GM18867 (cell line): ENCODE measurements around the gene H1-8.
"Not testable (repeated sequence)": the region's sequence is repeated elsewhere in the genome, so short reads cannot be mapped to it uniquely, and the experiment has no call there.

Experiments
- ATAC-seq: cut with Tn5 transposase; IDR thresholded peaks from one replicate; pipeline ENCODE4 v1.9.1; 2021; ENCODE audit warnings: mild to moderate bottlenecking, moderate library complexity; ENCODE audit not compliant: unreplicated experiment

Gene H1-8

GRCh38 chr3:129543156-129543790, at the start of gene H1-8:
TSS of gene H1-8 (plus strand) at chr3:129543175. CDS start at chr3:129543219, 44 bp downstream.
- no peak for ATAC-seq

- ATAC-seq: no peak
These were observed 49.8 kb upstream of the H1-8 start for GRCh38 chr3:129493206-129493605.

DNA sequence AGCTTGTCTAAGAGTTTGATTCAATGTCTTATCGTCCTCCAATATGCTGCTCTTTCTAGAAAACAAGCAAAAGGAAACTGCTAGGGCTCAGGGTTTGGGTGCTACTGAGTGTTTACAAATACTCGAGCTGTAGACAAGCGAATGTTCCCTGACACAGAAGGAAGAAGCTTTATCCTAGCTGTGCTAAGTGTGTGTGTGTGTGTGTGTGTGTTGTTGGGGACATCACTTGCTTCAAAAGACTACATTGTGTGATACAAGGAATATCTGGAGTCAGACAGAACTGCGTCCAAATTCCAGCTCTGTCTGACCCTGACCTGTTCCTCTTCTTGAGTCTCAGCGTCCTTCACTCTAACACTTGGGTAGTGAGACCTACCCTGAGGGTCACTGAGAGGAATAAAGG, 48.5 kb upstream of the H1-8 start:
- ATAC-seq: not testable (repeated sequence)

DNA sequence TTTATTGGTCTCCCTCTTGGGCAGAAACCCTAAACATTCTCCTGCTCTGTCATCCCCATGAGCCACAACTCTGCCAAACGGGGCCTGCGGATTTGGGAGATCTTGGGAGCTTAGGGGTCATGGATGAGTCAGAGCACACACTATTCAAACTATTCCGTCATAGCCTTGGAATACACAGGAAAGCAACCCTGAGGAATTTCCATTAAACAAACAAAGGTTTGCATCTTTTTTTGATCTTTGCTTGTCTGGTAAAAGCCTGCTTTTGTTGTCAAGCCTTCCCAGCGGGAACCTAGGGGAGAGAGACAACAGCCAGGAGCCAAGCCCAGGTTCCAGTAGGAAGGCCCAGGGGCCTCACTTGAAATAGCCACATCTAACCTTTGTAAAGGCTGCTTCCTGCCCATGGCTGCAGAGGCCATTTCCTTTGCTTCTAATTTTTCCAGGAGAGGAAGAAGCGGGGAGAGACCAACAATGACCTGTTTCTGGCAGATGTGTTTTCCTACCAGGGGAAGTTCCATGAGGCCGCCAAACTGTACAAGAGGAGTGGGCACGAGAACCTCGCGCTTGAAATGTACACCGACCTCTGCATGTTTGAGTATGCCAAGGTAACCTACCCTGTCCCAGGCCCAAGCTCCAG, 47.9 kb upstream of the H1-8 start:
- not testable (repeated sequence) for ATAC-seq

DNA sequence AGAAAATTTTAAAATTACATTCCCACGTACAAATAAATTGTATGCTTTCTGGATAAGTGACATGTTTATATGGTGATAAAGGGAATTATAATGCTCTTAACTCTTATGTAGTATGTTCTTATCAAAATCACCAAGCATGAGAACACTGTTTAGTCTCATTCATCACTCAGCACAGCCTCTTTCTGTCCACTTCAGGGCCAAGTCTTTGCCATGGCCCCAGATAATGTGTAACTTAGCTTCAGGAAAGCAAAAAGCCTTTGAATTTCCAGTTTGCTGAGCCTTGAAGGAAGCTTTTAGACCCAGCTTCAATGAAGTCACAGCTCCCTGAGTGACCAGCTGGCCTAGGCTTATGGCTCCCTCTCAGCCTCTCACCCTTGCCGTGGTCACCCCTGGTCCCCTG, 45.1 kb upstream of the H1-8 start:
- not testable (repeated sequence) for ATAC-seq

DNA sequence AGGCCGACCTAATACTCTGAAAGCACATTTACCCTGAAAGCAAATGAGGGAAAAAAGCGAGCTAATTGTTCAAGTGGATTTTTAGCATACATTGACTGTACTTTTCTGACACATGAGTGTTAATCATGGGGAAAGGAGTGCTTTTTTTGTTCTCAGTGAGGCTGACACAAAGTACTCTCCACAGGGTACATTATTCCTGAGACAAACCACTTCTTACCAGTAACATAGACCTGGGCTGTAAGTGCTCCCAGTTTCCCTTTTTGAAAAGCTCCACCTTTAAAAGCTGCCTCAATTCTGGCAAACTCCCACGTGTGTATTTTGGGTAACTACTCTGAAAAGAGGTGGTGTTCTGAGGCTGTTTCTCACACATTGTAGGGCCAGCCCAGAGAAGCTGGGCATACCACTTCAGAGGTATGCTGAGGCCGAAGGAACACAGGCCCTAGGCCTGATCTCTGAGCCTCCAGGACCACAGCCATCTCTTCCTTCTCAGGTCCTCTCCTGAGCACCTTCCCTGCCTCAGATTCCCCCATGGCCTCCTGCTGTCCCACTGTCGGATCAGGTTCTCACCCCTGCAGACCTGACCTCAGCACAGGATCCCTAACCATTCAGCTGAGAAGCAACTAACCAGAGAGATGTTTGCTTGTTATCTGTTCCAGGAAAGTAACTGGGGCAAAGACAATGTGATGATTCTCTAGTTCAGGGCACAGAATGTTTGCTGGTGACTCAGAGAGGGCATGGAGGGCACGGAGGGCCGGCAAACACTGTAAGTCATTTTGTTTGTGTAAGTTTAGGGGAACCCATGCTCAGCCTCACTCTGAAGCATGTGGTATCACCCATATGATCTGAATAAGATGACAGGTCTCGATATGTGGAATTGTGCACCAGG, 44.1 kb upstream of the H1-8 start:
- not testable (repeated sequence) for ATAC-seq

- ATAC-seq: not testable (repeated sequence)
These were observed 43.2 kb upstream of the H1-8 start for GRCh38 chr3:129499604-129500333.

- ATAC-seq: no peak
These were observed 42.7 kb upstream of the H1-8 start for GRCh38 chr3:129500334-129500658.

- ATAC-seq: no peak
These were observed 41.3 kb upstream of the H1-8 start for GRCh38 chr3:129501630-129502029.

GRCh38 chr3:129502641-129503408, 40.1 kb upstream of the H1-8 start:
- no peak for ATAC-seq

GRCh38 chr3:129503471-129504291, 39.3 kb upstream of the H1-8 start:
- ATAC-seq: no peak

DNA sequence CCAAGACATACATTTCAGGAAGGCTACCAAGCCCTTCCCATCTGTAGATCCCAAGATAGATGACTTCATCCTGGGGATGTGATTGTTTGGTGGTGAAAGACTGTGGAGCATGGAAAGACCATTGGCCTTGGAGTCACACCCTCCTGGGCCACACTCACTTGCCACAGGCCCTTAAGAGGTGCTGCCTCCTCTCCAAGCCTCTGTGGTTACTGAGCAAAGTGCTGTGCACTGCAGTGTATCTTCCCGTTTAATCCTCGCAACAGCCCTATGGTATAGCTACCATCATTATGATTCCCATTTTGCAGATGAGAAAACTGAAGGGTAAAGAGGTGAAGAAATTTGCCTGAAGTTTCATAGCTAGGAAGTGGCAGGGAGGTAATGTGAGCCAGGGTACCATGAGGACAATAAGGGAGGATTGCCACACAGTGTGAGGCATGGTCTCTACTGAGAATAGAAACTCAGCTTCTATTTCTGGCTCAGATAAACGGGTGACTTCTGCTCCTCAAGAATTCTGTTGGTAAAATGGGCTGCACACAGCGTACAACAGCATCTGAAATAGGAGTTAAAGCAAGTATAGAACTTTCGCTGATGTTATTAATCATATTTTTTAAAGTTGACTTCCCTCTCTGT, 38.4 kb upstream of the H1-8 start:
- no peak for ATAC-seq

- ATAC-seq: no peak
These were observed 37.6 kb upstream of the H1-8 start for GRCh38 chr3:129505341-129505740.

GRCh38 chr3:129506231-129506742, 36.7 kb upstream of the H1-8 start:
- no peak for ATAC-seq

DNA sequence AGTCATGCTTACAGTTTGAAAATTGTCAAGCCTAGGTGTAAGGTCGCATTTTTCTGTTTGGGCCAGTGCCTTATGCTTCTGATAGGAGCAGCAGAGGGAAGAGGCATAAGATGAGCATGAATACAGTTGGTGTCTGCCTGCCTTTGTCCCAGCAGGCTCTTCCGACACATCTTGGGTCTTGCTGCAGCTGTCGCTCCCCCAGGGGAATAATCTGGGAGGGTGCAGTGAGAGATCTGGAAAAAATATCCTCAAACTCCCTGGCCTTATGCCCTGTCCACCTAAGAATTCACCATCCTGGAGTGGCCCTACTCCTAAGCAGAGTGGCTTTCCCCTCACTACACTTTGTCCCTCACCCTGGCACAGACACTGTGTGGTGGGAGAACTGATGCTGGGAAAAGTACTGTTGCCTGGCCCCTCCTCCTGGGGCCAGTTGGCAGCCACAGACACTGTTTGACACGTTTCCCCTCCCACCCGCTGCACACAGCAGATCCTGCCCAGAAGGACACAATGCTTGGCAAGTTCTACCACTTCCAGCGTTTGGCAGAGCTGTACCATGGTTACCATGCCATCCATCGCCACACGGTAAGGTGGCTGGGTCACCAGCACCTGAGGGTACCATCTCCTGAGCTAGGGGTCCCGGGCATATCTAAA, 35.7 kb upstream of the H1-8 start:
- ATAC-seq: no peak

GRCh38 chr3:129512595-129512994, 30.4 kb upstream of the H1-8 start:
- ATAC-seq: no peak

GRCh38 chr3:129513705-129514104, 29.3 kb upstream of the H1-8 start:
- ATAC-seq: no peak

GRCh38 chr3:129514110-129514509, 28.9 kb upstream of the H1-8 start:
- no peak for ATAC-seq
